ENCODE measurements around the gene CYP2B6.
"Not testable (repeated sequence)": the region's sequence is repeated elsewhere in the genome, so short reads cannot be mapped to it uniquely, and the experiment has no call there.

Gene CYP2B6

DNA sequence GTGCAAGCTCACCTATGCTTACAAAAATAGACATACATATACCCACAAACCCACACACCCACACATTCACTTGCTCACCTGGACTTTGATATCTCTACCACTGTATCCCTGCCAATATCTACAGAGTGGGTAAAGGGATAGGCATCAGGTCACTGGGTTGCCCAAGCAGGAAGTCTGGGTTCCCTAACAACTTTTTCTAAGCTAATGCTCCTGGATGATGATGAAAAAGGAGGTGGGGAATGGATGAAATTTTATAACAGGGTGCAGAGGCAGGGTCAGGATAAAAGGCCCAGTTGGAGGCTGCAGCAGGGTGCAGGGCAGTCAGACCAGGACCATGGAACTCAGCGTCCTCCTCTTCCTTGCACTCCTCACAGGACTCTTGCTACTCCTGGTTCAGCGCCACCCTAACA, at the start of gene CYP2B6:
CYP2B6 (plus strand) TSS at position 311 of the 410 bp plus-strand sequence; CDS start at position 335, 24 bp downstream.
- no peak for DNase-seq (ENCODE audit: low read depth)

DNA sequence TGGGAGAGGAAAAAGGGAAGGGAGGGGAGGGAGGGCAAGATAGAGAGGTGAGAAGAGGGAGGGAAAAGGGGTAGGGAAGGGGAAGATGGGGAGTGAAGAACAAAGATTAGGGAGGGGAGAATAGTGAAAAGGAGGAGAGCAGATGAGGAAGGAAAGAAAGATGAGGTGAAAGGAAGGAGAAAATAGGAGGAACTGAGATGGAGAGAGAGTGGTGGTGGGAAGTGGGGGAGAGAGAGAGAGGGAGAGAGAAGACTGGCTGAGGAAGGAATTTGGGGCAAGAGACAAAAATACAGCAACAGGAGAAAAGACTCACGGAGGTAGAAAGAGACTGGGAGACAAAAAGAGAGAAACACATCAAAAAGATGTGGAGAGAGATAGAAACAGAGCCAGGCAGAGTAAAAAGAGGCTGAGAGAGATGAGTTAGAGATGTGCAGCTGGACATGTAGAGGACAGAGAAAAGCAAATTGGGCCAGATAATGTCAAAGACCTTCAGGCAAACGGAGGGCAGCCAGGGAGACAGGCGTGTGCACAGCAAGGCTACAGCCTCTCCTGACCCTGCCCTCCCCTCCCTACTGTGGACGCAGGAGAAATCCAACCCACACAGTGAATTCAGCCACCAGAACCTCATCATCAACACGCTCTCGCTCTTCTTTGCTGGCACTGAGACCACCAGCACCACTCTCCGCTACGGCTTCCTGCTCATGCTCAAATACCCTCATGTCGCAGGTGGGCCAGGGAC, 49.4 kb upstream of the CYP2B6 start:
- DNase-seq (ENCODE audit: low read depth) = no peak

DNA sequence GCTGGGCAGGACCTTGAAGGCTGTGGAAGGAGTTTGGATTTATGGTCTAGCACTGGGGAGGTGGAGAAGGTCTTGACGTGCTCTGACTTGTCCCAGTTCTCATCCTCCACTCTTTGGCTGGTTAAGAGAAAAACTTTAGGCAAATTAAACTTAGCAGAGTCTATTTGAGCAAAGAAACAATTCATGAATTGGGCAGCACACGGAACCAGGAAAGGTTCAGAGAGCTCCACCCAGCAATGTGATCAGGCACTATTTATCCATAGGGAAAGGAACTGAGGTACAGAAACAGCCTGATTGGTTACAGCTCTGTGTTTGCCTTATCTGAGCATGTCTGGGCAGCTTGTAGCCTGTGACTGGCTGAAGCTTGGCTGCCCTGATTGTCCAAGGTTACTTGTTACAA, 45.4 kb upstream of the CYP2B6 start:
- DNase-seq (ENCODE audit: low read depth) = no peak

DNA sequence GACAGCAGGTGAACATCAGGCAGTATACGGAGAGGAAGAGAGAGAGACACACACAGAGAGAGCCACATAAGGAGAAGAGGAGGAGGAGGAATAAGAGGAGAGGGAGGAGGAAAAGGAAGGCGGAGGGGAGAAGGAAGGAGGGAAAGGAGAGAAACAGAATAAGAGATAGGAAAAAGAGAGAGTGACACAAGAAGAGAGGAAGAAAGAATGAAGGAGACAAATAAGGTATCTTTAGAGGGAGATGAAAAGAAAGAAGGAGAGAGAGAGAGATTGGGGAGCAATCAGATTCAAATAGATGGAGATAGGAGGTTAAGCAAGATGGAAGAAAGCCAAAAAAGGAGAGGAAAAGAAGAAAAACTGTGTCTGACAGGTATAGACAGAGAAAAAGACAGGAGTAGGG, 44.0 kb upstream of the CYP2B6 start:
- no peak for DNase-seq (ENCODE audit: low read depth)

DNA sequence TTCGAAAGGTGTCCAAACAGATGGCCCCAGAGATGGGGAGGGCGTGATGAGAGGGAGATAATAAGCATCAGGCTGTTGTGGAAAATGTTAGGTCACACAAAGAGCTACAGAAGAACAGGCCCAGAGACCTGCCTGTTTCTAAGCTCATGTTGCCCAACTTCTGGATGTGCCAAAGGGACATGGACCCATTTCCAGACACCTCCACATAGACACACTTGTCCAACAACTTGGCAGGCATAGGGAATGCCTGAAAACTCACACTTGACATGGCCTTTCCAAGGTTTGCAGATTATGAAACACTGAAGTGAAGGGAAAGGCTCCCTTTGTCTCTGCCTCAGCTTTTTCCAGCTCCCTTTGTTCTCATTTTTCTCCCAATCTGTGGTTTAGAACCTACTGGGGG, 43.5 kb upstream of the CYP2B6 start:
- DNase-seq (ENCODE audit: low read depth) = no peak

DNA sequence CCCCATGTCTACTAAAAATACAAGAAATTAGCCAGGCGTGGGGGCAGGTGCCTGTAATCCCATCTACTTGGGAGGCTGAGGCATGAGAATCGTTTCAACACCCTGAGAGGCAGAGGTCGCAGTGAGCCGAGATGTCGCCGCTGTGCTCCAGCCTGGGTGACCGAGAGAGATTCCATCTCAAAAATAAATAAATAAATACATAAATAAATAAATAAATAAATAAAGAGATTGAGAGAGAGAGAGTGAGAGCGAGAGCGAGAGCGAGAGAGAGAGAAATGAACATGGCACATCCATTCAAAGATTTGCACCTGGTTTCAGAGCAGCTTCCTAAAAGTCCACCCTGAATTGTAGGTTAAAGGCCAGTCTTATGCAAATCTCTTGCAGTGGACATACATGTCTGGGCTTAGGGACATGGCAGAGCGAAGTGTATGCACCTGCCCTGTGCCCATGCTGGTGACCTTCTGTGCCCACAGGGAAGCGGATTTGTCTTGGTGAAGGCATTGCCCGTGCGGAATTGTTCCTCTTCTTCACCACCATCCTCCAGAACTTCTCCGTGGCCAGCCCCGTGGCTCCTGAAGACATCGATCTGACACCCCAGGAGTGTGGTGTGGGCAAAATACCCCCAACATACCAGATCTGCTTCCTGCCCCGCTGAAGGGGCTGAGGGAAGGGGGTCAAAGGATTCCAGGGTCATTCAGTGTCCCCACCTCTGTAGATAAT, 42.3 kb upstream of the CYP2B6 start:
- no peak for DNase-seq (ENCODE audit: low read depth)

- no peak for DNase-seq (ENCODE audit: low read depth)
Measured at GRCh38 chr19:40954573-40954972, 36.5 kb upstream of the CYP2B6 start.

DNA sequence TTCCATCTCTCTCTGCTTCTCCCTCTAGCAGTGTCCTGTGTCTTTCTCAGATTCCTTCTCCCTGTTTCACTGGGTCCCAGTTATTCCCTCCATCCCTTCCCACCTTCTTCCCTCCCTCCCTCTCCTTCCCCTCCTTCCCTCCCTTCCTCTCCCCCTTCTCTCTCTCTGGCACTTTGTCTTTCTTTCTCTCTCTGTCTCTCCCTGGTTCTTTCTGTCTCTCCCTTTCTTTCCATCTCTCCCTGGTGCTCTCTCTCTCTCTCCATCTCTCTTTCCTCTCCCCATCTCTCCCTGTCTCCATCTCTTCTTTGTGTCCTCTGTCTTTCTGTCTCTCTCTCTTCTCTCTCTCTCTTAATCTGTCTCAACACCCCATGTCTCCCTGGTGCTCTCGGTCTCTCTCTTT, 31.7 kb upstream of the CYP2B6 start:
- DNase-seq (ENCODE audit: low read depth) = no peak

GRCh38 chr19:40960062-40960685, 30.9 kb upstream of the CYP2B6 start:
- DNase-seq (ENCODE audit: low read depth) = no peak

GRCh38 chr19:40960780-40961179, 30.3 kb upstream of the CYP2B6 start:
- DNase-seq (ENCODE audit: low read depth) = no peak

DNA sequence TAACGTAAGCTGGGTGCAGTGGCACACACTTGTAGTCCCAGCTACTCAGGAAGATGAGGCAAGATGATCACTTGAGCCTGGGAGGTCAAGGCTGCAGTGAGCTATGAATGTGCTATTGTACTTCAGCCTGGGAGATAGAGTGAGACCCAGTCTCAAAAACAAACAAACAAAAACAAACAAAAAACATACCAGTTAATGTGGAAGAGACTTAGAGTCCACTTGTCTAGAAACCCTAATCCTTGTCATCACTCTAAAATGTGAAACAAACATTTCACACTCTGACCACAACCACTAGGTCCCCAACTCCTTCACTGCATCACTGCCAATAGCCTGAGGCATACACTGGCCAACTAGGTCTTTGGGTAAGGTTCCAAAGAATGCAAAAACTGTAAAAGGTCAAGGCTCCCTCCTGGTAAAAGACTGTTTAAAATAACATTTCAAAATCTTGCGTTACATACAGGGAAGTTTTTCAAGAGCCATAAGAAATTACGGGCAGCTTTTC, 28.6 kb upstream of the CYP2B6 start:
- peak; percentile 84 for DNase-seq (ENCODE audit: low read depth)

GRCh38 chr19:40964361-40964760, 26.7 kb upstream of the CYP2B6 start:
- not testable (repeated sequence) for DNase-seq (ENCODE audit: low read depth)

- not testable (repeated sequence) for DNase-seq (ENCODE audit: low read depth)
Measured at GRCh38 chr19:40965351-40965750, 25.7 kb upstream of the CYP2B6 start.

DNA sequence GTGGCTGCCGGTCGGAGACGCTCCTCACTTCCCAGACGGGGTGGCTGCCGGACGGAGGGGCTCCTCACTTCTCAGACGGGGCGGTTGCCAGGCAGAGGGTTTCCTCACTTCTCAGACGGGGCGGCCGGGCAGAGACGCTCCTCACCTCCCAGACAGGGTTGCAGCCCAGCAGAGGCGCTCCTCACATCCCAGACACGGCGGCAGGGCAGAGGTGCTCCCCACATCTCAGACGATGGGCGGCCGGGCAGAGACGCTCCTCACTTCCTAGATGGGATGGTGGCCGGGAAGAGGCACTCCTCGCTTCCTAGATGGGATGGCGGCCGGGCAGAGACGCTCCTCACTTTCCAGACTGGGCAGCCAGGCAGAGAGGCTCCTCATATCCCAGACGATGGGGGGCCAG, 24.5 kb upstream of the CYP2B6 start:
- not testable (repeated sequence) for DNase-seq (ENCODE audit: low read depth)

- not testable (repeated sequence) for DNase-seq (ENCODE audit: low read depth)
Measured at GRCh38 chr19:40968065-40968464, 23.0 kb upstream of the CYP2B6 start.

- DNase-seq (ENCODE audit: low read depth) = not testable (repeated sequence)
Measured at GRCh38 chr19:40969721-40970120, 21.4 kb upstream of the CYP2B6 start.

DNA sequence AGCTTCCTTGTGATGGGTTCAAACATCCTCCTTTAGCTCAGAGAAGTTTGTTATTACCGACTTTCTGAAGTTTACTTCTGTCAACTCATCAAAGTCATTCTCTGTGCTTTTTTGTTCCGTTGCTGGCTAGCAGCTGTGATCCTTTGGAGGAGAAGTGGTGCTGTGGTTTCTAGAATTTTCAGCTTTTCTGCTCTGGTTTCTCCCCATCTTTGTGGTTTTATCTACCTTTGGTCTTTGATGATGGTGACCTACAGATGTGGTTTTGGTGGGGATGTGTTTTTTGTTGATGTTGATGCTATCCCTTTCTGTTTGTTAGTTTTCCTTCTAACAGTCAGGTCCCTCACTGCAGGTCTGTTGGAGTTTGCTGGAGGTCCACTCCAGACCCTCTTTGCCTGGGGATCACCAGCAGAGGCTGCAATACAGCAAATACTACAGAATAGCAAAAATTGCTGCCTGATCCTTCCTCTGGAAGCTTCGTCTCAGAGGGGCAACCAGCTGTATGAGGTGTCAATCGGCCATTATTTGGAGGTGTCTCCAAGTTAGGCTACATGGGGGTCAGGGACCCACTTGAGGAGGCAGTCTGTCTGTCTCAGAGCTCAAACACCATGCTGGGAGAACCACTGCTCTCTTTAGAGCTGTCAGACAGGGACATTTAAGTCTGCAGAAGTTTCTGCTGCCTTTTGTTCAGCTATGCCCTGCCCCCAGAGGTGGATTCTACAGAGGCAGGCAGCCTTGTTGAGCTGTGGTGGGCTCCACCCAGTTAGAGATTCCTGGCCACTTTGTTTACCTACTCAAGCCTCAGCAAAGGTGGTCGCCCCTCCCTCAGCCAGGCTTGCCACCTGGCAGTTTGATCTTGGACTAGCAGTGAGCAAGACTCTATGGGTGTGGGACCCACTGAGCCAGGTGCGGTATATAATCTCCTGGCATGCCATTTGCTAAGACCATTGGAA, 20.4 kb upstream of the CYP2B6 start:
- DNase-seq (ENCODE audit: low read depth) = not testable (repeated sequence)

DNA sequence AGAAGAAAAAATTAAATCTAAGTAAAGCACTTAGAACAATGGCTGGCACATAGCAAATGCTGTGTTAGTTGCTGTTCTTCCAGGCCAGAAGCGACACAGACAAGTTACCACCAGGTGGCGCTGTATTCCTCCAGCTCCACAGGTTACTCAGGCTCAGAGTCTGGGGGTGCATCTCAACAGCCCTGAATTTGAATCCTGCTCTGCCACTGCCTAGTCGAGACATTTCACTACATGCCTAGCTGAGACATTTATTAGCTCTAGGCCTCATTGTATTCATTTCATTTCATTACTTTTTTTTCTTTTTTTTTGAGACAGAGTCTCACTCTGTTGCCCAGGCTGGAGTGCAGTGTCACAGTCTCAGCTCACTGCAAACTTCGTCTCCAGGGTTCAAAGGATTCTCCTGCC, 16.4 kb upstream of the CYP2B6 start:
- peak; percentile 68 for DNase-seq (ENCODE audit: low read depth)

GRCh38 chr19:40976134-40976533, 14.9 kb upstream of the CYP2B6 start:
- DNase-seq (ENCODE audit: low read depth) = no peak

- DNase-seq (ENCODE audit: low read depth) = no peak
Measured at GRCh38 chr19:40976724-40977123, 14.4 kb upstream of the CYP2B6 start.

DNA sequence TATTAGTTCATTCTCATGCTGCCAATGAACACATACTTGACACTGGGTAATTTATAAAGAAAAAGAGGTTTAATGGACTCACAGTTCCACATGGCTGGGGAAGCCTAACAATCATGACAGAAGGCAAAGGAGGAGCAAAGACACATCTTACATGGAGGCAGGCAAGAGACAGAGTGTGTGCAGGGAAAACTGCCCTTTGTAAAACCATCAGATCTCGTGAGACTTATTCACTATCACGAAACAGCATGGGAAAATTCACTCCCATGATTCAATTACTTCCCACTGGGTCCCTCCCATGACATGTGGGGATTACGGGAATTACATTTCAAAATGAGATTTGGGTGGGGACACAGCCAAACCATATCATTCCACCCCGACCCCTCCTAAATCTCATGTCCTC, 11.3 kb upstream of the CYP2B6 start:
- not testable (repeated sequence) for DNase-seq (ENCODE audit: low read depth)
